SU-DHL-6 (cell line): ENCODE data around the gene RAD51D.

Experiments
- H2AFZ ChIP-seq: fragments of 200-600 bp; sonication (generic); 2 replicates; pipeline ENCODE4 v1.6.1; 2014; ENCODE audit warnings: low read depth, mild to moderate bottlenecking, moderate library complexity, mixed read lengths, antibody characterized with exemption, low read length; ENCODE audit not compliant: severe bottlenecking
- H3F3A ChIP-seq: fragments of 200-600 bp; shearing (Covaris generic); 2 replicates; pipeline ENCODE4 v1.6.0; 2016; ENCODE audit warnings: antibody characterized with exemption, mild to moderate bottlenecking; ENCODE audit not compliant: insufficient read depth
- H3K27ac ChIP-seq: fragments of 200-600 bp; sonication (generic); 2 replicates; pipeline ENCODE4 v1.5.1; 2016; ENCODE audit warnings: low read depth, mild to moderate bottlenecking, low read length, moderate library complexity, mixed read lengths
- H3K27me3 ChIP-seq: fragments of 200-600 bp; sonication (generic), shearing (Covaris generic); 2 replicates; pipeline ENCODE4 v1.6.0; 2014; ENCODE audit warnings: mild to moderate bottlenecking, low read length
- H3K36me3 ChIP-seq: fragments of 200-600 bp; sonication (generic); 2 replicates; pipeline ENCODE4 v1.6.1; 2014; ENCODE audit warnings: mild to moderate bottlenecking, low read length, mixed read lengths
- H3K4me2 ChIP-seq: fragments of 300-600, 200-600 bp; shearing (Covaris generic), sonication (generic); 2 replicates; pipeline ENCODE4 v1.6.0; 2014; ENCODE audit warnings: low read length, low read depth, mild to moderate bottlenecking; ENCODE audit not compliant: poor library complexity, severe bottlenecking
- H3K4me3 ChIP-seq: fragments of 200-600 bp; sonication (generic); 2 replicates; pipeline ENCODE4 v1.5.1; 2014; ENCODE audit warnings: antibody characterized with exemption, low read length, mild to moderate bottlenecking, mixed read lengths; ENCODE audit not compliant: insufficient read depth, poor library complexity, severe bottlenecking
- H3K79me2 ChIP-seq: fragments of 200-600 bp; sonication (generic); 2 replicates; pipeline ENCODE4 v1.6.1; 2014; ENCODE audit warnings: mild to moderate bottlenecking, low read length, moderate library complexity; ENCODE audit not compliant: insufficient read depth
- H3K9ac ChIP-seq: fragments of 200-600 bp; sonication (generic); 2 replicates; pipeline ENCODE4 v1.7.0; 2014; ENCODE audit warnings: mild to moderate bottlenecking, low read length
- H3K9me2 ChIP-seq: fragments of 200-600 bp; sonication (generic); replicated peaks from 2 replicates; pipeline ENCODE4 v1.6.1; 2014; ENCODE audit warnings: low read length; ENCODE audit not compliant: insufficient read depth
- H3K9me3 ChIP-seq: fragments of 200-600 bp; sonication (generic); 2 replicates; pipeline ENCODE4 v1.6.1; 2014; ENCODE audit warnings: low read length, mixed read lengths; ENCODE audit not compliant: insufficient read depth
- H4K20me1 ChIP-seq: fragments of 200-600 bp; sonication (generic); 2 replicates; pipeline ENCODE4 v1.6.1; 2014; ENCODE audit warnings: low read depth, mild to moderate bottlenecking, antibody characterized with exemption, low read length, moderate library complexity, mixed read lengths
- CTCF ChIP-seq: fragments of 200-600 bp; sonication (generic); IDR thresholded peaks from one replicate; pipeline ENCODE4 v1.5.1; 2017; ENCODE audit warnings: antibody characterized with exemption, mild to moderate bottlenecking, low read length, moderate library complexity; ENCODE audit not compliant: insufficient read depth, poor library complexity, severe bottlenecking
- EZH2phosphoT487 ChIP-seq: fragments of 200-600 bp; sonication (generic), shearing (Covaris generic); conservative IDR thresholded peaks from 2 replicates; pipeline ENCODE4 v1.6.1; 2018; ENCODE audit warnings: mild to moderate bottlenecking, antibody characterized with exemption, low read length, moderate library complexity, mixed read lengths

The RAD51D gene

GRCh38 chr17:35101725-35102124 is 17.9 kb downstream of the RAD51D start:
- no peak overlapping the region for H2AFZ ChIP-seq
- H3K79me2 ChIP-seq = no peaks in the 10 kb centered on the region
- H4K20me1 ChIP-seq = no peaks in the 10 kb centered on the region
- H3K9me2 ChIP-seq = no peaks in the 10 kb centered on the region
- H3K9me3 ChIP-seq = no peaks in the 10 kb centered on the region
- no peak overlapping the region for H3K4me3 ChIP-seq
- TF ChIP-seq CTCF (no peak), EZH2phosphoT487 (no peak)
- no peak overlapping the region for H3K27ac ChIP-seq
- no peaks in the 10 kb centered on the region for H3F3A ChIP-seq
- H3K9ac ChIP-seq = no peak overlapping the region
- no peaks in the 10 kb centered on the region for H3K27me3 ChIP-seq
- H3K36me3 ChIP-seq = 0 out of 2 replicates have a peak, but pooled peaks cover 6% of the 10 kb centered on the region
- no peak overlapping the region for H3K4me2 ChIP-seq

GRCh38 chr17:35101036-35101435 is 18.6 kb downstream of the RAD51D start:
- Histone ChIP-seq H3K36me3 (0 out of 2 replicates have a peak, but pooled peaks cover 4% of the 10 kb centered on the region), H3K27me3 (no peaks in the 10 kb centered on the region), H3K9me3 (no peaks in the 10 kb centered on the region), H3F3A (no peaks in the 10 kb centered on the region), H3K79me2 (no peaks in the 10 kb centered on the region), H3K27ac (no peak overlapping the region), H3K9me2 (no peaks in the 10 kb centered on the region), H3K4me3 (no peak overlapping the region), H2AFZ (no peak overlapping the region), H3K9ac (no peak overlapping the region), H4K20me1 (no peaks in the 10 kb centered on the region), H3K4me2 (no peak overlapping the region)
- TF ChIP-seq CTCF = no peak
- TF ChIP-seq EZH2phosphoT487 = no peak

GRCh38 chr17:35099908-35100307 is 19.8 kb downstream of the RAD51D start:
- no peaks in the 10 kb centered on the region for H3K9me3 ChIP-seq
- no peaks in the 10 kb centered on the region for H4K20me1 ChIP-seq
- no peaks in the 10 kb centered on the region for H3K36me3 ChIP-seq
- H3K79me2 ChIP-seq = no peaks in the 10 kb centered on the region
- H3K4me2 ChIP-seq = no peak overlapping the region
- no peak overlapping the region for H3K27ac ChIP-seq
- H3F3A ChIP-seq = no peaks in the 10 kb centered on the region
- no peaks in the 10 kb centered on the region for H3K9me2 ChIP-seq
- H3K27me3 ChIP-seq = no peaks in the 10 kb centered on the region
- H2AFZ ChIP-seq = no peak overlapping the region
- no peak overlapping the region for H3K9ac ChIP-seq
- no peak overlapping the region for H3K4me3 ChIP-seq
- TF ChIP-seq CTCF (no peak), EZH2phosphoT487 (no peak)
